Fibroblast of the aortic adventitia (primary cell): Measurements from ENCODE around the gene ST8SIA6. TPM values are rescaled to one million over a fixed set of nuclear protein-coding genes. Genes with fewer than 3 reads are reported as not detected.
A peak's percentile ranks its signal among the peaks of the same experiment; 100 is the strongest.
"Not testable (repeated sequence)": the region's sequence is repeated elsewhere in the genome, so short reads cannot be mapped to it uniquely, and the experiment has no call there.

Source experiments
- DNase-seq: peaks from one replicate; pipeline ENCODE4 v3.0.0-alpha.2; 2010; ENCODE audit warnings: low read depth
- H3K4me3 ChIP-seq: 2 replicates; pipeline ENCODE4 v1.5.1; 2011; ENCODE audit warnings: low read depth, mild to moderate bottlenecking, control low read depth, low read length, moderate library complexity
- CTCF ChIP-seq: IDR thresholded peaks from 2 replicates; pipeline ENCODE4 v1.5.1; 2011; ENCODE audit warnings: mild to moderate bottlenecking, low read length, control low read depth, inconsistent platforms; ENCODE audit not compliant: insufficient read depth
- total RNA-seq: library from RNA; depleted of rRNA; stranded (reverse); fragments of >200 nt; gene quantifications from 2 replicates; pipeline ENCODE4 v1.2.3, GENCODE V29; 2012; ENCODE audit warnings: low replicate concordance

ST8SIA6 gene
- total RNA-seq, 1 donor, result 0.09 TPM

- TF ChIP-seq CTCF, result no peak
- H3K4me3 ChIP-seq, result no peak overlapping the region
Observed at GRCh38 chr10:17410907-17411306, 43.5 kb downstream of the ST8SIA6 start.

GRCh38 chr10:17409170-17409733, 45.1 kb downstream of the ST8SIA6 start:
- DNase-seq, result peak; percentile 36
- no peak overlapping the region for H3K4me3 ChIP-seq
- TF ChIP-seq CTCF, result peak; percentile 62

More at GRCh38 chr10:17410907-17411306, 43.5 kb downstream of the ST8SIA6 start:
- no peak for DNase-seq

GRCh38 chr10:17407047-17407446, 47.3 kb downstream of the ST8SIA6 start:
- no peak for TF ChIP-seq CTCF
- no peak overlapping the region for H3K4me3 ChIP-seq
- no peak for DNase-seq

GRCh38 chr10:17406036-17406834, 48.2 kb downstream of the ST8SIA6 start:
- TF ChIP-seq CTCF, result no peak
- no peak for DNase-seq
- no peak overlapping the region for H3K4me3 ChIP-seq

GRCh38 chr10:17403161-17403560, 51.2 kb downstream of the ST8SIA6 start:
- DNase-seq, result no peak
- no peak for TF ChIP-seq CTCF
- no peak overlapping the region for H3K4me3 ChIP-seq

- not testable (repeated sequence) for H3K4me3 ChIP-seq, DNase-seq
Observed at GRCh38 chr10:17402040-17402439, 52.4 kb downstream of the ST8SIA6 start.

GRCh38 chr10:17396004-17396403, 58.4 kb downstream of the ST8SIA6 start:
- TF ChIP-seq CTCF, result no peak
- H3K4me3 ChIP-seq, result no peak overlapping the region
- no peak for DNase-seq
